Measurements from ENCODE around the gene NPW. TPM values are rescaled to one million over a fixed set of nuclear protein-coding genes. Genes with fewer than 3 reads are reported as not detected.

NPW gene
- total RNA-seq, 2 experiments from 2014 or later, result 24.3 to 28.3 TPM

DNA sequence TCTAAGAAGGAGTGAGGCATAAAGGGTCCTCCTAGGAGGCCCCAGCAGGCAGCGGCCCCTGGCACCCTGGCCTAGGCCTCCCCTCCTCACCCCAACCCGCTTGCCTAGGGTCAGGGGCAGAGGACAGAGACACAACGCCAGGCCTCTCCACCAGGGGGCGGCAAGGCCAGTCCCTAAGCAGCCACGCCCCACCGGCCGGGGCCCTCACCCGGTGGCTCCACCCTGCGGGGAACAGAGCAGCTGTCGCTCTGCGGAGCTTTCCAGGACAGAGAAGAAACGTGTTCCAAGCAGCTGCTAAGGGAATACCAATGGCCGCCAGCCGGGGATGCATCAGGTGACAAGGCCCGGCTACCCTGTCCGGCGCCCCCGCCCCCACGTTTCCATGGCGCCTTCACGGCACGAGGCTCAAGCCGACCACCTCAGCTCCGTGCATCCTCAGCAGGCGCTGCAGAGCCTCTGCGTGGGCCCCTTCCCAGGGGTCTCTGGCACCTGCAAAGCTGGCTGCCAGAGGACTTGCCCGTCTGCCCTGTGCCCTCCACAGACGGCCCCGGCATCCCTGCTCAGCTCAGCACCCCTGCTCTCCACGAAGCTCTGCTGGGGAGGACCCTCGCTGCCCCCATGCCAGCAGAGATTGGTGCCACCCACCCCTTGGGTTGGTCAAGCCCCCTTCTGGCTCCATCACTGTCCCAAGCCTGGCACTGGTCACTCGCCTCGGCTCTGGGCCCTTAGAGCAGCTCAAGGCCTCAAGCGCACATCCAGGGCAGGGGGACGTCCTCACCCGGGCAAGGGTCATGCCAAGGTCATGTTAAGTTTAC is 15.6 kb upstream of the NPW start:
- Mint-ChIP-seq H3K27me3 (no peaks in the 10 kb centered on the region), H3K4me3 (no peak overlapping the region), H3K4me1 (ENCODE audit: low read depth) (peaks cover 37% of the 10 kb centered on the region), H3K27ac (no peak overlapping the region), H3K9me3 (no peaks in the 10 kb centered on the region), H3K36me3 (ENCODE audit: low read depth) (peaks cover 43% of the 10 kb centered on the region)
- ChIA-PET POLR2A (interaction anchor here (0.7 to 1.9 kb wide), 10 partner anchors 11 to 248 kb away, joined by 3 to 7 read pairs (median 4); partner anchors contain the start of genes GFER, NDUFB10, NPW and RPS2), CTCF (interaction anchor here (0.6 to 4.6 kb wide), 26 partner anchors 8 to 201 kb away, joined by 3 to 34 read pairs (median 3); partner anchors contain the start of genes GFER, NPW, NTHL1 and PKD1)
- TF ChIP-seq, protein P1, sequence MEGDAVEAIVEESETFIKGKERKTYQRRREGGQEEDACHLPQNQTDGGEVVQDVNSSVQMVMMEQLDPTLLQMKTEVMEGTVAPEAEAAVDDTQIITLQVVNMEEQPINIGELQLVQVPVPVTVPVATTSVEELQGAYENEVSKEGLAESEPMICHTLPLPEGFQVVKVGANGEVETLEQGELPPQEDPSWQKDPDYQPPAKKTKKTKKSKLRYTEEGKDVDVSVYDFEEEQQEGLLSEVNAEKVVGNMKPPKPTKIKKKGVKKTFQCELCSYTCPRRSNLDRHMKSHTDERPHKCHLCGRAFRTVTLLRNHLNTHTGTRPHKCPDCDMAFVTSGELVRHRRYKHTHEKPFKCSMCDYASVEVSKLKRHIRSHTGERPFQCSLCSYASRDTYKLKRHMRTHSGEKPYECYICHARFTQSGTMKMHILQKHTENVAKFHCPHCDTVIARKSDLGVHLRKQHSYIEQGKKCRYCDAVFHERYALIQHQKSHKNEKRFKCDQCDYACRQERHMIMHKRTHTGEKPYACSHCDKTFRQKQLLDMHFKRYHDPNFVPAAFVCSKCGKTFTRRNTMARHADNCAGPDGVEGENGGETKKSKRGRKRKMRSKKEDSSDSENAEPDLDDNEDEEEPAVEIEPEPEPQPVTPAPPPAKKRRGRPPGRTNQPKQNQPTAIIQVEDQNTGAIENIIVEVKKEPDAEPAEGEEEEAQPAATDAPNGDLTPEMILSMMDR (IDR thresholded peaks at IDR 0.05), result peak; percentile 95
- ATAC-seq (peak; percentile 96), DNase-seq (peak; percentile 94)
- intact Hi-C loops (cut with micrococcal nuclease), result no loop called here

DNA sequence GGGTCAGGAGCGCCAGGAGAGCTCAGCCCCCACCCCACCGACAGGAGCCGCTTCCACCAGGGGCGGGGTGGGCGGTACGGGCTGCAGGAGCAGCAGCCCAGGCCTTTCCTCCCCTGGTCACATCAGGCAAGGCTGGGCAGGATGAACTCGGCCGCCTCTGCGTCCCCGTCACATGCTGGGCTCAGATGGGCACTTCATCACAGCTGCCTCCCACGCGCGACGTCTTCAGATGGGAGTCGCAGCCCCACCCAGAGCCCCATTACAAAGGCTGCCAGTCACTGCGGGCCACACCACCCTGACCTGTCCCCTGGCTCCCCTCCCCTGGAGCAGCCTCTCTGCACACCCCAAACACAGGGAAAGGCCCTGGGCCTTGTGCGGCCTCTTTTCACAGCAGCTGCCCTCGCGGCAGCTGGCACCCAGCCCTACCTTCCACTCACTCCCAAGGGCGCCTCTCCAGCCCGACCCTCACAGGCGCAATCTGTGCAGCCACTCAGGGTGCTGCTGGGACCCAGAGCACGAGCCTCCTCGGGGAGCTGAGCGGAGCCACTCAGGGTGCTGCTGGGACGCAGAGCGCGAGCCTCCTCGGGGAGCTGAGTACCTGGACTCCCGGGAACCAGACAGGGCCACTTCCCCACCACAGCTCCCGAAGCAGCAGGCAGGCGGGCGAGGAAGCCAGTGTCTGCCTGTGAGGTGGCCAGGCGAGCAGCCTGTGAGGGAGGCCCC is 14.6 kb upstream of the NPW start:
- CTCF ChIA-PET, result interaction anchor here (1.0 to 4.6 kb wide), 12 partner anchors 9 to 167 kb away, joined by 3 to 34 read pairs (median 7); partner anchors contain the start of genes GFER, NTHL1, PKD1 and TSC2

DNA sequence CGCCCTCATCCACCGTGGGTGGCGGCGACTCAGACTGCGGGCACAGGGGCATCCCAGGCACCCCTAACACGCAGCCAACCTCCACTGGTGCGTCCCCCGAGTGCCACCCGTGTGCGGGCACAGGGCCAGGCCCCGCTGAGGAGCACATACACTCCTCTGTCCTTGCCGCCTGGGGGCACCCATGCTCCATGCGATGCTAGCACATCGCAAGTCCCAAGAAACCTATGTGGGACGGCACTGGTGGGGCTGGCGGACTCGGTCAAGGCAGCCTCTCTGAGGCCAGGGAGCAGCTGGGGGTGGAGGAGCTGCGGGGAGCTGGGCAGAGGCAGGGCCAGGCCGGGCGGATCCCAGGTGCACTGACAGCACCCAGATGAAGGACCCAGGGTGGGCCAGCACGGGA is 13.9 kb upstream of the NPW start:
- peaks cover 48% of the 10 kb centered on the region for H3K36me3 Mint-ChIP-seq (ENCODE audit: low read depth)
- H3K4me3 Mint-ChIP-seq, result no peak overlapping the region
- TF ChIP-seq, protein P1 (IDR thresholded peaks at IDR 0.05), result no peak
- CTCF ChIA-PET, result interaction anchor here (1.8 to 4.6 kb wide), 4 partner anchors 13 to 135 kb away, joined by 8 to 34 read pairs (median 18); partner anchors contain the start of genes NTHL1 and TSC2
- H3K27me3 Mint-ChIP-seq, result no peaks in the 10 kb centered on the region
- POLR2A ChIA-PET, result interaction anchor here (1.0 to 1.5 kb wide), 6 partner anchors 10 to 149 kb away, joined by 3 to 6 read pairs (median 4); partner anchors contain the start of genes GFER, NPW, RPS2 and TRAF7
- peaks cover 41% of the 10 kb centered on the region for H3K4me1 Mint-ChIP-seq (ENCODE audit: low read depth)
- DNase-seq (no peak), ATAC-seq (no peak)
- H3K9me3 Mint-ChIP-seq, result no peaks in the 10 kb centered on the region
- intact Hi-C loops (cut with micrococcal nuclease), result no loop called here
- H3K27ac Mint-ChIP-seq, result no peak overlapping the region

More for the DNA sequence above, 14.6 kb upstream of the NPW start:
- peaks cover 43% of the 10 kb centered on the region for H3K36me3 Mint-ChIP-seq (ENCODE audit: low read depth)
- ATAC-seq (no peak), DNase-seq (no peak)
- H3K4me1 Mint-ChIP-seq (ENCODE audit: low read depth), result peaks cover 37% of the 10 kb centered on the region
- H3K27me3 Mint-ChIP-seq, result no peaks in the 10 kb centered on the region
- TF ChIP-seq, protein P1 (IDR thresholded peaks at IDR 0.05), result no peak
- intact Hi-C loops (cut with micrococcal nuclease), result no loop called here
- POLR2A ChIA-PET, result interaction anchor here (1.0 to 1.9 kb wide), 8 partner anchors 9 to 150 kb away, joined by 3 to 7 read pairs (median 5); partner anchors contain the start of genes GFER, NPW, RPS2 and TRAF7
- H3K27ac Mint-ChIP-seq, result no peak overlapping the region
- no peaks in the 10 kb centered on the region for H3K9me3 Mint-ChIP-seq
- H3K4me3 Mint-ChIP-seq, result no peak overlapping the region

DNA sequence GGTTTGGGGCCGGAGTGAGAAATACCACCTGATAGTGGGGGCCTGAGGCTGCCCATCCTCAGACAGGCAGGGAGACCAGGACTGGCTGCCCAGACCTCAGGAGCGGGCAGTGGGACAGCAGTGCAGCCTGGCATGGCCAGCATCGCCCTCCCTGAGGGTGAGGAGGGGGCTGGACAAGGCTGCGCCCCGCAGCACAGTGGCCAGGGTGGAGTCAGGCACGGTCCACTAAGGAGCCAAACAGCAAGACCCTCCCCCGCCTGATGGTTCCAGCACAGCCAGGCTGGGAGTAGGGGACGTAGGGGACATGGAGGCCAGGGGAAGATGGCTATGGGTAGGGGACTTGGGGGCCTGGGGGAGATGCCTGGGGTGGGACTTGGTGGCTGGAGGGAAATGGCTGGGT is 13.3 kb upstream of the NPW start:
- no peaks in the 10 kb centered on the region for H3K27me3 Mint-ChIP-seq
- TF ChIP-seq, protein P1 (IDR thresholded peaks at IDR 0.05), result no peak
- intact Hi-C loops (cut with micrococcal nuclease), result no loop called here
- DNase-seq (no peak), ATAC-seq (no peak)
- H3K36me3 Mint-ChIP-seq (ENCODE audit: low read depth), result peaks cover 43% of the 10 kb centered on the region
- ChIA-PET POLR2A (interaction anchor here (1.5 kb wide), 1 partner anchor 149 kb away, joined by 6 read pairs; the partner anchor contains the start of gene TRAF7), CTCF (interaction anchor here (4.1 kb wide), 1 partner anchor 134 kb away, joined by 27 read pairs; no protein-coding TSS in a partner anchor)
- peak overlapping the region; percentile 97 for H3K4me3 Mint-ChIP-seq
- no peaks in the 10 kb centered on the region for H3K9me3 Mint-ChIP-seq
- no peak overlapping the region for H3K27ac Mint-ChIP-seq
- H3K4me1 Mint-ChIP-seq (ENCODE audit: low read depth), result peaks cover 41% of the 10 kb centered on the region

Measured in activated CD8-positive, alpha-beta T cell treated with anti-CD3 and anti-CD28 coated beads for 36 hours (primary cell).